ENCODE measurements around the gene KIF24. TPM values are rescaled to one million over a fixed set of nuclear protein-coding genes. Genes with fewer than 3 reads are reported as not detected.

Gene KIF24
- total RNA-seq, 1 experiment from 2014 or later: 3.9 TPM

GRCh38 chr9:34291423-34291822 lies 37.6 kb downstream of the KIF24 start:
- ChIA-PET POLR2A (no interaction called here), CTCF (interaction anchor here (0.6 kb wide), 1 partner anchor 152 kb away, joined by 4 read pairs; no protein-coding TSS in a partner anchor)
- Mint-ChIP-seq H3K27ac (ENCODE audit: unreplicated experiment) (no peak overlapping the region), H3K36me3 (ENCODE audit: insufficient read depth, unreplicated experiment) (no peaks in the 10 kb centered on the region), H3K9me3 (ENCODE audit: unreplicated experiment) (no peaks in the 10 kb centered on the region), H3K27me3 (ENCODE audit: insufficient read depth, unreplicated experiment) (no peaks in the 10 kb centered on the region), H3K4me3 (ENCODE audit: unreplicated experiment) (no peak overlapping the region), H3K4me1 (ENCODE audit: low read depth, unreplicated experiment) (no peaks in the 10 kb centered on the region)
- Histone ChIP-seq H3K4me3 (ENCODE audit: low read depth, low read length) (no peak overlapping the region), H3K36me3 (ENCODE audit: control insufficient read depth, insufficient read depth, low read length) (no peaks in the 10 kb centered on the region), H3K9me3 (no peaks in the 10 kb centered on the region), H3K4me1 (no peaks in the 10 kb centered on the region), H3K27me3 (replicated peaks; ENCODE audit: control insufficient read depth, insufficient read depth, low read length) (no peaks in the 10 kb centered on the region)
- no peak for TF ChIP-seq CTCF (IDR thresholded peaks at IDR 0.05; ENCODE audit: insufficient read depth in 1 of 2, low read depth in 1 of 2, low read length in 1 of 2, severe bottlenecking in 1 of 2, unreplicated experiment in 1 of 2)
- DNase-seq: no peak
- intact Hi-C loops (cut with micrococcal nuclease; ENCODE audit: unreplicated experiment): no loop called here
- BruUV-seq (replicated peaks): no TSS peak

- DNase-seq: no peak
- H3K36me3 Mint-ChIP-seq (ENCODE audit: insufficient read depth, unreplicated experiment): no peaks in the 10 kb centered on the region
- no peak for TF ChIP-seq CTCF (IDR thresholded peaks at IDR 0.05; ENCODE audit: insufficient read depth in 1 of 2, low read depth in 1 of 2, low read length in 1 of 2, severe bottlenecking in 1 of 2, unreplicated experiment in 1 of 2)
- BruUV-seq (replicated peaks): no TSS peak
- ChIA-PET CTCF (no interaction called here), POLR2A (no interaction called here)
- H3K9me3 Mint-ChIP-seq (ENCODE audit: unreplicated experiment): no peaks in the 10 kb centered on the region
- no peak overlapping the region for H3K27ac Mint-ChIP-seq (ENCODE audit: unreplicated experiment)
- no peak overlapping the region for H3K4me3 ChIP-seq (ENCODE audit: low read depth, low read length)
- no peak overlapping the region for H3K4me3 Mint-ChIP-seq (ENCODE audit: unreplicated experiment)
- no peaks in the 10 kb centered on the region for H3K27me3 Mint-ChIP-seq (ENCODE audit: insufficient read depth, unreplicated experiment)
- H3K4me1 ChIP-seq: no peaks in the 10 kb centered on the region
- H3K9me3 ChIP-seq: no peaks in the 10 kb centered on the region
- H3K4me1 Mint-ChIP-seq (ENCODE audit: low read depth, unreplicated experiment): no peaks in the 10 kb centered on the region
- H3K27me3 ChIP-seq (replicated peaks; ENCODE audit: control insufficient read depth, insufficient read depth, low read length): no peaks in the 10 kb centered on the region
- intact Hi-C loops (cut with micrococcal nuclease; ENCODE audit: unreplicated experiment): no loop called here
- no peaks in the 10 kb centered on the region for H3K36me3 ChIP-seq (ENCODE audit: control insufficient read depth, insufficient read depth, low read length)
Measured at GRCh38 chr9:34291023-34291422, 38.0 kb downstream of the KIF24 start.

- no TSS peak for BruUV-seq (replicated peaks)
- CTCF ChIA-PET: interaction anchor here (0.6 kb wide), 1 partner anchor 1176 kb away, joined by 4 read pairs; no protein-coding TSS in a partner anchor
- intact Hi-C loops (cut with micrococcal nuclease; ENCODE audit: unreplicated experiment): no loop called here
Measured at GRCh38 chr9:34289159-34289558, 39.9 kb downstream of the KIF24 start.

More at GRCh38 chr9:34289159-34289558, 39.9 kb downstream of the KIF24 start:
- DNase-seq: no peak
- Histone ChIP-seq H3K36me3 (ENCODE audit: control insufficient read depth, insufficient read depth, low read length) (no peaks in the 10 kb centered on the region), H3K27me3 (replicated peaks; ENCODE audit: control insufficient read depth, insufficient read depth, low read length) (no peaks in the 10 kb centered on the region), H3K4me1 (no peaks in the 10 kb centered on the region), H3K4me3 (ENCODE audit: low read depth, low read length) (no peak overlapping the region), H3K9me3 (no peaks in the 10 kb centered on the region)
- Mint-ChIP-seq H3K27me3 (ENCODE audit: insufficient read depth, unreplicated experiment) (no peaks in the 10 kb centered on the region), H3K9me3 (ENCODE audit: unreplicated experiment) (no peaks in the 10 kb centered on the region), H3K4me3 (ENCODE audit: unreplicated experiment) (no peak overlapping the region), H3K27ac (ENCODE audit: unreplicated experiment) (no peak overlapping the region), H3K36me3 (ENCODE audit: insufficient read depth, unreplicated experiment) (no peaks in the 10 kb centered on the region), H3K4me1 (ENCODE audit: low read depth, unreplicated experiment) (no peaks in the 10 kb centered on the region)
- POLR2A ChIA-PET: no interaction called here
- TF ChIP-seq CTCF (IDR thresholded peaks at IDR 0.05; ENCODE audit: insufficient read depth in 1 of 2, low read depth in 1 of 2, low read length in 1 of 2, severe bottlenecking in 1 of 2, unreplicated experiment in 1 of 2): no peak
